ENCODE measurements around the gene ROCK2.

Gene ROCK2

GRCh38 chr2:11388262-11389051 is 44.0 kb upstream of the ROCK2 start:
- no peak for TF ChIP-seq CTCF (conservative IDR thresholded peaks at IDR 0.05; ENCODE audit: low read depth, low read length)
- no peak overlapping the region for H3K4me3 ChIP-seq (ENCODE audit: low read length)
- DNase-seq (ENCODE audit: low read depth): no peak

- DNase-seq (ENCODE audit: low read depth): no peak
- no peak for TF ChIP-seq CTCF (conservative IDR thresholded peaks at IDR 0.05; ENCODE audit: low read depth, low read length)
- no peak overlapping the region for H3K4me3 ChIP-seq (ENCODE audit: low read length)
Observed at GRCh38 chr2:11387843-11388242, 43.4 kb upstream of the ROCK2 start.

GRCh38 chr2:11387100-11387390 is 42.6 kb upstream of the ROCK2 start:
- no peak overlapping the region for H3K4me3 ChIP-seq (ENCODE audit: low read length)
- no peak for DNase-seq (ENCODE audit: low read depth)
- no peak for TF ChIP-seq CTCF (conservative IDR thresholded peaks at IDR 0.05; ENCODE audit: low read depth, low read length)

GRCh38 chr2:11385847-11386246 is 41.4 kb upstream of the ROCK2 start:
- no peak for DNase-seq (ENCODE audit: low read depth)
- no peak for TF ChIP-seq CTCF (conservative IDR thresholded peaks at IDR 0.05; ENCODE audit: low read depth, low read length)
- H3K4me3 ChIP-seq (ENCODE audit: low read length): no peak overlapping the region

GRCh38 chr2:11385216-11385615 is 40.8 kb upstream of the ROCK2 start:
- no peak overlapping the region for H3K4me3 ChIP-seq (ENCODE audit: low read length)
- DNase-seq (ENCODE audit: low read depth): no peak
- no peak for TF ChIP-seq CTCF (conservative IDR thresholded peaks at IDR 0.05; ENCODE audit: low read depth, low read length)

GRCh38 chr2:11379558-11379957 is 35.1 kb upstream of the ROCK2 start:
- DNase-seq (ENCODE audit: low read depth): no peak
- no peak overlapping the region for H3K4me3 ChIP-seq (ENCODE audit: low read length)
- no peak for TF ChIP-seq CTCF (conservative IDR thresholded peaks at IDR 0.05; ENCODE audit: low read depth, low read length)

- no peak for DNase-seq (ENCODE audit: low read depth)
- no peak overlapping the region for H3K4me3 ChIP-seq (ENCODE audit: low read length)
- no peak for TF ChIP-seq CTCF (conservative IDR thresholded peaks at IDR 0.05; ENCODE audit: low read depth, low read length)
Observed at GRCh38 chr2:11377928-11378545, 33.6 kb upstream of the ROCK2 start.
